Breast epithelium (tissue), 4 donors: ENCODE measurements around the gene OR2H1. TPM values are rescaled to one million over a fixed set of nuclear protein-coding genes. Genes with fewer than 3 reads are reported as not detected.

Source experiments
- DNase-seq, 2 donors: peaks; one replicate each; pipeline ENCODE4 v3.0.0-alpha.2; 2019; ENCODE audit warnings: low spot score in 2 of 2
- H3K27ac ChIP-seq, 2 donors: fragments of 200-600 bp; sonication (generic) in 1 of 2; one replicate each; pipeline ENCODE4 v1.5.1; 2016 to 2019; ENCODE audit warnings: mild to moderate bottlenecking in 1 of 2
- H3K27me3 ChIP-seq, 2 donors: fragments of 200-600 bp; sonication (generic) in 1 of 2; one replicate each; pipeline versions ENCODE4 v1.5.1 to v1.6.0; 2017 to 2019; ENCODE audit warnings: control low read depth in 1 of 2, mild to moderate bottlenecking in 1 of 2
- H3K36me3 ChIP-seq: fragments of 200-600 bp; one replicate; pipeline ENCODE4 v1.5.1; 2019
- H3K4me1 ChIP-seq, 2 donors: fragments of 200-600 bp; sonication (generic); one replicate each; pipeline ENCODE4 v1.5.1; 2016 to 2019; ENCODE audit warnings: control low read depth in 1 of 2
- H3K4me3 ChIP-seq, 3 donors: fragments of 200-600 bp; sonication (generic); 1 replicate in 2 of 3; 2 replicates in 1 of 3; pipeline ENCODE4 v1.5.1; 2016 to 2019; ENCODE audit warnings: mild to moderate bottlenecking in 3 of 3, moderate library complexity in 2 of 3
- H3K9me3 ChIP-seq, 2 donors: fragments of 200-600 bp; sonication (generic) in 1 of 2; one replicate each; pipeline ENCODE4 v1.5.1; 2016 to 2019; ENCODE audit warnings: control low read depth in 1 of 2
- POLR2A ChIP-seq: fragments of 450-650 bp; IDR thresholded peaks from one replicate; pipeline ENCODE4 v1.6.1; 2016; ENCODE audit warnings: antibody characterized with exemption, mild to moderate bottlenecking, moderate library complexity
- POLR2AphosphoS5 ChIP-seq, 3 donors: sonication (generic); formaldehyde crosslinking; IDR thresholded peaks; one replicate each; pipeline ENCODE4 v1.6.1; 2017; ENCODE audit warnings: antibody characterized with exemption in 3 of 3
- intact Hi-C: fragments of 100-400 bp; cut with DNase I; formaldehyde crosslinking; loops from one replicate; pipeline ENCODE4 v1.15.1; 2023; ENCODE audit warnings: low total_unique reads
- total RNA-seq, 3 donors: library from RNA; depleted of rRNA; stranded (reverse); fragments of >200 nt; gene quantifications; one replicate each; pipeline ENCODE4 v1.1.0, GENCODE V29; 2016
- TF ChIP-seq, protein P1 (sequence below), 3 donors: fragments of 450-650 bp; IDR thresholded peaks; one replicate each; pipeline ENCODE4 v1.5.1; 2016 to 2017; ENCODE audit warnings: antibody characterized with exemption in 3 of 3, mild to moderate bottlenecking in 3 of 3, moderate library complexity in 3 of 3

OR2H1 gene
- total RNA-seq, 3 donors from 2014 or later, result not detected

DNA sequence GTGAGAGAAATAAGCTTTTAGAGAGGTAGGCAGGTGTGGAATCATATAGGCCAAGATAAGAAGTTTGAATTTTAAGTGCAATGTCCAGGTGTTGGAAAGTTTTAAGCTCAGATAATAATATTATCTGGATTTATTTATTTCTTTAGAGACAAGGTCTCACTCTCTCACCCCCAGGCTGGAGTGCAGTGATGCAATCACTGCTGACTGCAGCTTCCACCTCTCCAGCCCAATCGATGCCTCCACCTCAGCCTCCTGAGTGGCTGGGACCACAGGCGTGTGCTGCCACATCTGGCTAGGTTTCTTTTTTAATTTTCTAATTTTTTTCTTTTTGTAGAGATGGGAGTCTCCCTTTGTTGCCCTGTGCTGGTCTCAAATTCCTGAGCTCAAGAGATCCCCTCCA, 36.3 kb downstream of the OR2H1 start:
- Histone ChIP-seq H3K4me3 (no peak overlapping the region), H3K27me3 (no peaks in the 10 kb centered on the region), H3K9me3 (no peaks in the 10 kb centered on the region), H3K4me1 (no peaks in the 10 kb centered on the region), H3K27ac (no peak overlapping the region), H3K36me3 (no peaks in the 10 kb centered on the region)
- intact Hi-C loops, result no loop called here
- TF ChIP-seq POLR2A (no peak), POLR2AphosphoS5 (IDR thresholded peaks at IDR 0.05) (no peak)
- TF ChIP-seq, protein P1, sequence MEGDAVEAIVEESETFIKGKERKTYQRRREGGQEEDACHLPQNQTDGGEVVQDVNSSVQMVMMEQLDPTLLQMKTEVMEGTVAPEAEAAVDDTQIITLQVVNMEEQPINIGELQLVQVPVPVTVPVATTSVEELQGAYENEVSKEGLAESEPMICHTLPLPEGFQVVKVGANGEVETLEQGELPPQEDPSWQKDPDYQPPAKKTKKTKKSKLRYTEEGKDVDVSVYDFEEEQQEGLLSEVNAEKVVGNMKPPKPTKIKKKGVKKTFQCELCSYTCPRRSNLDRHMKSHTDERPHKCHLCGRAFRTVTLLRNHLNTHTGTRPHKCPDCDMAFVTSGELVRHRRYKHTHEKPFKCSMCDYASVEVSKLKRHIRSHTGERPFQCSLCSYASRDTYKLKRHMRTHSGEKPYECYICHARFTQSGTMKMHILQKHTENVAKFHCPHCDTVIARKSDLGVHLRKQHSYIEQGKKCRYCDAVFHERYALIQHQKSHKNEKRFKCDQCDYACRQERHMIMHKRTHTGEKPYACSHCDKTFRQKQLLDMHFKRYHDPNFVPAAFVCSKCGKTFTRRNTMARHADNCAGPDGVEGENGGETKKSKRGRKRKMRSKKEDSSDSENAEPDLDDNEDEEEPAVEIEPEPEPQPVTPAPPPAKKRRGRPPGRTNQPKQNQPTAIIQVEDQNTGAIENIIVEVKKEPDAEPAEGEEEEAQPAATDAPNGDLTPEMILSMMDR (IDR thresholded peaks at IDR 0.05), result no peak
- no peak for DNase-seq

DNA sequence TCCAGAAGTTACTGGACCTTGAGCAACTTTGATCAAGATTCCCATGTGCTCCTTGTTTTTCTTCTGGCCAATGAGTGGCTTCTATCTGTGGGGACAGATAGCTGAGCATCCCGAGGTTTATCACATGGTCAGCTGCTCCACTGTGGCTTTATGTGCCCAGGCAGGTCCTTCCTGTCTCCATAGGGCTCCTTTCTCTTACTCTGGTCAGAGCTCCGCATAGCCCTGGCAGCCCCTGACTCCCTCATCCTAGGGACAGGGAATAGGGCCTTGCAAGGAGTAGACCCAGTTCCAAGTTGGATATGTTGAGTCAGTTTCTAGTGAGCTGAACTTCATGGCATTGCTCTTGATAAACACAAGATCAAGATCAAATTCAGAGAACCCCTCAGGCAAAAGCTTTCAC, 37.2 kb downstream of the OR2H1 start:
- intact Hi-C loops, result no loop called here
- no peak for TF ChIP-seq POLR2A
- TF ChIP-seq POLR2AphosphoS5 (IDR thresholded peaks at IDR 0.05), result no peak
- TF ChIP-seq, protein P1 (IDR thresholded peaks at IDR 0.05), result no peak
- Histone ChIP-seq H3K4me3 (no peak overlapping the region), H3K27me3 (no peaks in the 10 kb centered on the region), H3K27ac (no peak overlapping the region), H3K9me3 (no peaks in the 10 kb centered on the region), H3K4me1 (no peaks in the 10 kb centered on the region), H3K36me3 (no peaks in the 10 kb centered on the region)
- no peak for DNase-seq

- Histone ChIP-seq H3K36me3 (no peaks in the 10 kb centered on the region), H3K27me3 (no peaks in the 10 kb centered on the region), H3K27ac (no peak overlapping the region), H3K4me3 (no peak overlapping the region), H3K4me1 (no peaks in the 10 kb centered on the region), H3K9me3 (no peaks in the 10 kb centered on the region)
- TF ChIP-seq POLR2A (no peak), POLR2AphosphoS5 (IDR thresholded peaks at IDR 0.05) (no peak)
- TF ChIP-seq, protein P1 (IDR thresholded peaks at IDR 0.05), result no peak
- DNase-seq, result no peak
- intact Hi-C loops, result no loop called here
These were observed 38.6 kb downstream of the OR2H1 start for GRCh38 chr6:29495571-29495970.

GRCh38 chr6:29496961-29497360, 40.0 kb downstream of the OR2H1 start:
- Histone ChIP-seq H3K4me3 (no peak overlapping the region), H3K36me3 (no peaks in the 10 kb centered on the region), H3K27ac (no peak overlapping the region), H3K4me1 (no peaks in the 10 kb centered on the region), H3K27me3 (no peaks in the 10 kb centered on the region), H3K9me3 (no peaks in the 10 kb centered on the region)
- TF ChIP-seq, protein P1 (IDR thresholded peaks at IDR 0.05), result no peak
- TF ChIP-seq POLR2A (no peak), POLR2AphosphoS5 (IDR thresholded peaks at IDR 0.05) (no peak)
- intact Hi-C loops, result no loop called here
- DNase-seq, result no peak

DNA sequence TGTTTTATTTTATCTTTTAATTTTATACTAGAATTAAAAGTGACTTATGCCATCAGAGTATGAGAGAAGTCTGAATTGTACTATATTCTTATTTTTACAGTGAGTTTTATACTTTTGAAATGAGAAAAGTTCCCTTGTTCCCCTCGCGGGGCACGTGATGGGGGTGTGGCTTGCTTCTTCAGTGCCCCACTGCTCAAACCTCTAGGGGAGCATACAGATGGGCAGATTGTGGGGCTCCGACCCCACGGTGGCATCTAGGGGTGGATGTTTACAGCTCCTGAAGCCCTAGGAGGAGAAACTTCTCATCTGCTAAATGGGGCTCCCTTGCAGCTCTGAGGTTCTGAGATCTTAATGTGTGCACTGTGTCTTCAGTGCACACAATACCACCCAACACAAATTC, 42.7 kb downstream of the OR2H1 start:
- Histone ChIP-seq H3K4me1 (no peaks in the 10 kb centered on the region), H3K4me3 (no peak overlapping the region), H3K27me3 (no peaks in the 10 kb centered on the region), H3K9me3 (no peaks in the 10 kb centered on the region), H3K27ac (no peak overlapping the region), H3K36me3 (no peaks in the 10 kb centered on the region)
- TF ChIP-seq, protein P1 (IDR thresholded peaks at IDR 0.05), result no peak
- TF ChIP-seq POLR2A (no peak), POLR2AphosphoS5 (IDR thresholded peaks at IDR 0.05) (no peak)
- DNase-seq, result no peak
- intact Hi-C loops, result no loop called here
